Measurements from ENCODE around the gene ZBTB20.

GRCh38 chr3:114718071-114718897 lies 428.8 kb downstream of the ZBTB20 start:
- TF ChIP-seq CTCF (IDR thresholded peaks at IDR 0.05; ENCODE audit: low read depth, low read length, poor library complexity, severe bottlenecking) (no peak), EZH2phosphoT487 (IDR thresholded peaks at IDR 0.05; ENCODE audit: borderline replicate concordance, low read length) (no peak)
